Activated T-cell treated with anti-CD3 and anti-CD28 coated beads, Interleukin-2, amount 50 U/mL, for 72 hours (primary cell): ENCODE data around the gene SNRNP200. TPM values are rescaled to one million over a fixed set of nuclear protein-coding genes. Genes with fewer than 3 reads are reported as not detected.
"Not testable (repeated sequence)": the region's sequence is repeated elsewhere in the genome, so short reads cannot be mapped to it uniquely, and the experiment has no call there.

ENCODE experiments used
- ATAC-seq, 2 donors: fragments of 150-1000 bp; cut with Tn5 transposase; replicated peaks in 1 of 2; 2 replicates each; pipeline ENCODE4 v1.10.0; 2021; ENCODE audit warnings: moderate library complexity in 2 of 2, mild to moderate bottlenecking in 1 of 2
- DNase-seq, 2 donors: peaks; one replicate each; pipeline ENCODE4 v3.0.0; 2021 to 2022; ENCODE audit warnings: mixed read lengths in 1 of 2
- H3K27ac Mint-ChIP-seq: one replicate; pipeline ENCODE4 v1.8.0; 2022; ENCODE audit warnings: mild to moderate bottlenecking, moderate library complexity, mixed read lengths
- H3K27me3 Mint-ChIP-seq: one replicate; pipeline ENCODE4 v1.8.0; 2022; ENCODE audit warnings: low read depth, mixed read lengths
- H3K36me3 Mint-ChIP-seq, 2 donors: one replicate each; pipeline ENCODE4 v1.8.0; 2022; ENCODE audit warnings: mixed read lengths in 2 of 2, mild to moderate bottlenecking in 1 of 2; ENCODE audit not compliant: insufficient read depth in 2 of 2
- H3K4me1 Mint-ChIP-seq: one replicate; pipeline ENCODE4 v1.8.0; 2022; ENCODE audit warnings: low read depth, mixed read lengths
- H3K4me3 Mint-ChIP-seq, 2 donors: one replicate each; pipeline ENCODE4 v1.8.0; 2022; ENCODE audit warnings: mild to moderate bottlenecking in 2 of 2, mixed read lengths in 2 of 2, moderate library complexity in 2 of 2
- H3K9me3 Mint-ChIP-seq, 2 donors: one replicate each; pipeline ENCODE4 v1.8.0; 2022; ENCODE audit warnings: mixed read lengths in 2 of 2
- total RNA-seq, 2 donors: library from RNA; stranded (reverse); gene quantifications; one replicate each; pipeline ENCODE4 v1.2.3, GENCODE V29; 2022

Gene SNRNP200
- total RNA-seq, 2 donors from 2014 or later: 188 to 228 TPM

DNA sequence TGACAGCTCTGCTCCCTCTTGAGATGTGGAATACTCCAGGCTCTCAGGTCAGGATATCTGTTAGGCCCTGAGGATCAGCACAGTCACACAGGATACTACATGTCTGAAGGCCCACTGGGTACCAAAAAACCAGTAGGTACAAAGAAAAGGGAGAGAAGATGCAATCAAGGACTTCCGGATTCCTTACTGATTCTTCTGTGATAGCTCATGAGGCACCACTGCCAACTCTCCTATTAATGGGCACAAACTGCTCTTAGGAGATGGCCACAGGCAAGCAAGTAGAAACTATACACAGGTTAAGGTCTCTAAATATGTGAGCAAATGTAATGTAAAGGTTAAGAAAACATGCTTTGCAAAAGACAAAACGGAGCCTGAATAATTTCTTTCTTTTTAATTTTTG lies 43.0 kb downstream of the SNRNP200 start:
- Mint-ChIP-seq H3K4me3 (no peak overlapping the region), H3K27me3 (no peaks in the 10 kb centered on the region), H3K36me3 (peaks cover 2 to 11% of the 10 kb centered on the region in 2 donors), H3K27ac (peak overlapping the region; percentile 48), H3K9me3 (no peaks in the 10 kb centered on the region), H3K4me1 (peaks cover 84% of the 10 kb centered on the region)
- ATAC-seq: no peak
- DNase-seq: no peak

DNA sequence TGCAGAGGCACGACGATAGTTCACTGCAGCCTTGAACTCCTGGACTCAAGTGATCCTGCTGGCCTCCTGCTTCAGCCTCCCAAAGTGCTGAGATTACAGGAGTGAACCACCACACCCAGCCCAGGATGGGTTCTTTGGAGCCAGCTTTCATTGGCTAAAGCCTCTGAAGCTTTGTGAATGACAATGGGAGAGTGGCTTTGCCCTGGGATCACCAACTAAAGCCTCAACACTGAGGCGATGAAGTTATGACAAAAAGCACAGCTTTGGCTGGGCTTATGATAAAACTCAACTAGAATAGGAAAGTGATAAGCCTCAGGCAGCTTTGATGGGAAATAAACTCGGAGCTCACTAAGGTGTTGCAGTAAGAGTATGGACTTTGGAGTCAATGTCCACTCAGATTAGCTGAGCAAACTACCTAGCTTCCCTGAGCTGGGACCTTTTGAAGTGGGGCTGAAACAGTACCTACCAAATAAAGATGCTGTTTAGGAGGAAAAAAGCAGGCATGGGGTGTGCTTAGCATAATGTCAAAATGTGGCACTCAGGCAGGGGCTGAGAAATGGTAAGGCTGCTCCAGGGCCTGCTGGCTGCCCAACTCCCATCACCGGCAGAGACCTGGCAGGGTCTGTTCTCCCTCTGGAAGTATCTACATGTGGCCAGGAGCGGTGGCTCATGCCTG lies 43.9 kb downstream of the SNRNP200 start:
- Mint-ChIP-seq H3K27me3 (no peaks in the 10 kb centered on the region), H3K9me3 (no peaks in the 10 kb centered on the region), H3K27ac (no peak overlapping the region), H3K4me3 (no peak overlapping the region), H3K4me1 (peaks cover 83% of the 10 kb centered on the region), H3K36me3 (peaks cover 1 to 11% of the 10 kb centered on the region in 2 donors)
- DNase-seq: no peak
- ATAC-seq: no peak

DNA sequence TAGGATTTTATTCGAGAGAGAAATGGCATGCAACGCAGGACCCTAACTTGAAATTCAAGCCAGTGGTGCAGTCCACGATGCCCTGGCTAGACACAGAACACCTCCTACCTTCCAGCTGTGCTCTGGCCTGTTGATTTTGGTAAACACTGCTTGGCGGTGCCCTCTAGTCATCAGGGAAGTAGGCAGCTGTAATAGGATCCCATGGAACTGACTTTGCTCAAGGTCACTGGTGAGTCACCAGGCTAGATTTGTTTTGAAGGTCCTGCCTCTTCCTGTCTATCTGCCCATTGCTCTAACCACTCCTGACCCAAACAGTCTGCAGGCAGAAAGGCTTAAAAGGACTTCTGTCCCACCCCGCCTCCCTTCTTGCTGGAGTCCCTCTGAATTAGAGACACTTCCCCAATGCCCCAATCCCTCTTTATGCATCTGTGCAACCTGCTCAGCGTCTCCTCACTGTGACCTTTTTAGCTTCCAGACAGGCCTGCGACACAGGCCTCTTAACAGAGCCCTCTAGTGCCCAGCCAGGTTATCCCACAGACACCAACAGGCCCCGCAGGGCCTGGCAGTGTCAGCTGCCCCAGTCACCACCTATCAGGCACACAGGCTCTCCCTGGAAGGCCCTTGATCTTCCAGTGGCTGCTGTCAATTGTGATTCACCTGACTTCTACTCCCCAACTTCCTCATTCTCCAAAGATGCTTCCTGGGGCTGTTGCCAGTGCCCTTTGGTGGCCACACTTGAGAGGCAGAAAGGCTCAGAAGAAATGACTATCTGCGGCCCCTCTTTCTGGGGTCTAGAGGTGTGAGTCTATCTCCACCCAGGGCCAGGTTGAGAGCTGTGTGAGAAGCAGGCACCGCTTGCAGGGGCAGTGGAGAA lies 44.7 kb downstream of the SNRNP200 start:
- no peaks in the 10 kb centered on the region for H3K9me3 Mint-ChIP-seq
- peak; percentile 33 to 41 for DNase-seq
- H3K4me3 Mint-ChIP-seq: peak overlapping the region; percentile 4 to 54
- H3K36me3 Mint-ChIP-seq: peaks cover 0 to 12% of the 10 kb centered on the region in 2 donors
- H3K27me3 Mint-ChIP-seq: no peaks in the 10 kb centered on the region
- H3K27ac Mint-ChIP-seq: peak overlapping the region; percentile 76
- peak; percentile 56 for ATAC-seq
- H3K4me1 Mint-ChIP-seq: peaks cover 88% of the 10 kb centered on the region

DNA sequence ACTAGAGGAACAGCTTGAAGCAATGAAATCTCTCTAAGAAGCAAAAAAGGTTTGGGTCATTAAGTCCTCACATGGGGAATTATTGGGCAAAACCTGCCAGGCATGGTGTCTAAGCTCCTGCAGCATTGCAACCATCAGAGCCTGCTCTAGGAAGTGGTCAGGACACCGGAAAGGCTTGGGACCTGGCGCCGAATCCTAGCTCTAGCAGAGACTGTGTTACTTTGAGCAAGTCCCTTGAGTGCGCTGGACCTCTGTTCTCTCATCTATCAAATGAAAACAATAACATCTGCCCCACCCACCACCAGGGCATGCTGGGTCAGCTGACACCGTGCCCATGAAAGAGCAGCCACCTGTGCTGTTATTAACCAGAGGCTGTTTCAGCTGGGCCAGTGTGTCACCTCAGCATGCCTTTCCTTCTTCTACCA lies 45.8 kb downstream of the SNRNP200 start:
- Mint-ChIP-seq H3K27ac (peak overlapping the region; percentile 76), H3K27me3 (no peaks in the 10 kb centered on the region), H3K9me3 (no peaks in the 10 kb centered on the region), H3K36me3 (peaks cover 0 to 15% of the 10 kb centered on the region in 2 donors), H3K4me1 (peaks cover 90% of the 10 kb centered on the region), H3K4me3 (no peak overlapping the region)
- no peak for DNase-seq
- ATAC-seq: no peak

DNA sequence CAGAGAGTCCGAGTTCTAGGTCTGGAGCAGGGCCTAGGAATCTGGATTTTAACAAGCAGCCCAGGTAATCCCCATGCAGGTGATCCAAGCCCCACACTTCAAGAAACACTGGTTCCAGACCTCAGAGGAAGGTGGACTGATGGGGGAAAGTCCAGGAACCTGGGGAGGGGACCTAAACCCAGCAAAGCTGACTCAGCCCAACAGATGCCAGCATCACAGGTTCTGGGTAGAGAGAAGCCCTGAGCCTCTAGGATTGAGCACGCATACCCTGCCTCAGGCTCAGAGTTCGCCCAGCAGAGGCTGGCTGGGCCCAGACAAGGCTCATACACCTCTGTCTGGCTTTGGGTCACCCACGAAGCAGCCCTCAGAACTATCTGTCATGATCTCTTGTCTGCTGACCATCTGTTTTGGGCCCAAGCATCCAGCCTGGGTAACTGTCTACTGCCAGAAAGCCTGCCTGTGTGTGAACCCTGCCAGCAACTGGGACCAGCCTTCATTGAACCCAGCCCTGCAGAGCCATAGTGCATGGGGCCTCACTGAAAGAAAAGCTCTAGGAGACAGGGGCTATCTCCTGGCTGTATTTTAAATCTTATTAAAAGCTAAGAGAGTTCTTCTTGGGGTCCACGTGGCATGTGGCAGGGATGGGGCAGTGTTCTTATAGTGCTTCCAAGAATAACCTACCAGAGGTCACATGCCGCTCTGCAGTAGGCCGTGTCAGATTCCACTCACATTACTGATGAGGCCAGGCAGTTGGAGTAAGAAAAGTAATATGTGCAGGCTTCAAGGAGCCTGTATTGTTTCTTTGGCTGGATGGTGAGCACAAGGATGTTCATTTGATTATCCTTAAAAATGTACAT lies 47.0 kb downstream of the SNRNP200 start:
- Mint-ChIP-seq H3K4me1 (peaks cover 79% of the 10 kb centered on the region), H3K36me3 (peaks cover 1 to 15% of the 10 kb centered on the region in 2 donors), H3K27me3 (no peaks in the 10 kb centered on the region), H3K27ac (no peak overlapping the region), H3K4me3 (no peak overlapping the region), H3K9me3 (no peaks in the 10 kb centered on the region)
- ATAC-seq (no peak), DNase-seq (no peak)

DNA sequence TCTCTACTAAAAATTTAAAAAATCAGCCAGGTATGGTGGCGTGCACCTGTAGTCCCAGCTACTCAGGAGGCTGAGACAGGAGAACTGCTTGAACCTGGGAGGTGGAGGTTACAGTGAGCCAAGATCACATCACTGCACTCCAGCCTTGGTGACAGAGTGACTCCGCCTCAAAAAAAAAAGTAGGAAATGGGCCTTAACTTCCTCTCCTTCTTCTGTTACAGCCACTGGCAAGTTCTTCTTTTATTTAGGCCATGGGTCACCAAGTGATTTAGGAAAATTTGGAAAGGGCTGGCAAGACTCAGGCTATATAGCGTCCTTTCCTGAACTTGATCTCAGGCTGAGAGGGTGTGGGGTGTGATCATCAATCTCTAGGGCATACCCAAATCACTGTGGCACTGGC lies 47.6 kb downstream of the SNRNP200 start:
- H3K9me3 Mint-ChIP-seq, ATAC-seq, H3K4me3 Mint-ChIP-seq, H3K27ac Mint-ChIP-seq, H3K27me3 Mint-ChIP-seq, DNase-seq: not testable (repeated sequence)
- Mint-ChIP-seq H3K36me3 (peaks cover 2 to 14% of the 10 kb centered on the region in 2 donors), H3K4me1 (peaks cover 72% of the 10 kb centered on the region)

DNA sequence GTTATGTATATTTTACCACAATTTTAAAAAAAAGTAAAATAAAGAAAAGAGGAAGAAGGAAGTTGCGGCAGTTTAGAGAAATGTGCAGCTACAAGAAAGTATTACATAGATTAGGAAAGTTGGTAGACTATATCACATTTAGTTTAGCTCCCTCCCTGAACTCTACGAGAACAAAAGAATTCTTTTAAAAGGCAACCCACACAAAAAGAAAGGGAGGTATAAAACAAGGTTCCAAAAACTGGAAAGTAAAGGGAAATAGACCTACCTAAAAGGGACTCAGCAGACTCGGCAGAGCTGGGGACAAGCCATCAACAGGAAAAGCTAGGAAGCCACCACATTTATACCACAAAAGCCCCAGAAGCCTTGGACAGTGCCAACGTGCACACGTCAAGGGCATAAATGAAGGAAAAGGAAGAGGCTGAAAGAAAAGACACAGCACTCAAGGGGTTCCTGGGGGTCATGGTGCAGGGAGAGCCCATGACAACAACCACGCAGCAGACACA lies 48.7 kb downstream of the SNRNP200 start:
- Mint-ChIP-seq H3K4me3 (peak overlapping the region; percentile 34 to 61), H3K4me1 (peaks cover 69% of the 10 kb centered on the region), H3K27ac (peak overlapping the region; percentile 86), H3K36me3 (peaks cover 2 to 13% of the 10 kb centered on the region in 2 donors), H3K9me3 (no peaks in the 10 kb centered on the region), H3K27me3 (no peaks in the 10 kb centered on the region)
- DNase-seq (no peak), ATAC-seq (no peak)

DNA sequence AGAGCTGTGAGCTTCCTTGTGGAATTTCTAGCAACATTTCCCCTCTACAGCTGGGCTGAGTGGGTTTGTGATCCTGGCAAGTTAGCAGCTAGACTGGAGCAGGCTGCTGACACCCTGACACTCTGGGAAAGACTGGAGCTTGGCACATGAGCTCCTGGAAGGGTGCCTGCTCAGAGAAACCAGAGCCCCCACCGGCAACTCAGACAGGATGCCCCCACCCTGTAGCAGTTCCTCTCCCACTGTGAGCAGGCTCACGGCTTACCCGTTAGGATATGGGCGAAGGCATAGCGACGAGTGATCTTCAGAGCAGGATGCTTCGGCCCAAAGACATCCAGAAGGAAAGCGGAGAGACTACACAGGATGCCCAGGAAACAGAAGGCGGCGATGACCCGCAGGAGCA lies 50.8 kb downstream of the SNRNP200 start:
- peaks cover 54% of the 10 kb centered on the region for H3K4me1 Mint-ChIP-seq
- H3K27me3 Mint-ChIP-seq: no peaks in the 10 kb centered on the region
- no peak overlapping the region for H3K4me3 Mint-ChIP-seq
- ATAC-seq (no peak), DNase-seq (no peak)
- H3K9me3 Mint-ChIP-seq: no peaks in the 10 kb centered on the region
- H3K36me3 Mint-ChIP-seq: peaks cover 2 to 13% of the 10 kb centered on the region in 2 donors
- H3K27ac Mint-ChIP-seq: no peak overlapping the region

DNA sequence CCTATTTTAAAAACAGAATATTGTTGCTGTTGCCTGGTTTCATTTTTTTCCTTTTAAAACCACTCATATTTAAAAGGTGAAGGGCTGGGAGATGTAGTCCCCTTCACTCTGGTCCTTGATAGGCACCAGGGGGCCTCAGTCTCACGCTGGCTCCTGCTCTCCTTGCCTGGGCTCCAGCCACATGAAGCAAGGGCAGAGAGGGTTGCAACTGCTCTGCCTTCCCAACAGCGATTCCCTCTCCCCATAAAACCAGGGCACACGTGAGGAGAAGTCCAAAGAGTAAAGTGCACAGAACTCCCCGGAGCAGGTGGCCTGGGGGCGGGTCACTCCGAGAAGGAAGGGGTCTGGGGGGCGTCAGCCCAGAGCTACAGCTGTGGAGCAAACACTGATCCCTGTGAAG lies 52.3 kb downstream of the SNRNP200 start:
- Mint-ChIP-seq H3K27ac (no peak overlapping the region), H3K4me3 (no peak overlapping the region), H3K9me3 (no peaks in the 10 kb centered on the region), H3K27me3 (no peaks in the 10 kb centered on the region), H3K4me1 (peaks cover 39% of the 10 kb centered on the region), H3K36me3 (peaks cover 2 to 13% of the 10 kb centered on the region in 2 donors)
- DNase-seq (no peak), ATAC-seq (no peak)

DNA sequence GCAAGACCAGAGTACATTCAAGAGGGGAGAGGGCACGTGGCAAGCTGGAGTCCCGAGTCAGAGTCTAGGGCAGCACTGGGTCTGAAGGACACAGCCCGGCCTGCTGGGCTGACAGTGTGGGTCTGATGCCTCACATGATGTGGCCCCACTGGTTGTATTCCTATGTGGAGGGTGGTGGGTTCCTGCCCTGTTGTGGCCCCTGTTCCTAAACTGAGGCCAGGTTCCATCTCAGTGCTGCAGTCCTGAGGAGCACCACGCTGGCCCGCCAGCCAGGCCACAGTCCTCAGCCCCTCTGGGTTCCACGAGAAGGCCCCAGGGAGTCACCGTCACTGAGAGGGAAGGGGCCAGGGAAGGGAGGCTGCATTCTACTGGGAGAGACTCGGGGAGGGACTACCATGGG lies 52.8 kb downstream of the SNRNP200 start:
- DNase-seq: no peak
- Mint-ChIP-seq H3K9me3 (no peaks in the 10 kb centered on the region), H3K4me3 (no peak overlapping the region), H3K36me3 (peaks cover 2 to 13% of the 10 kb centered on the region in 2 donors), H3K27ac (no peak overlapping the region), H3K4me1 (peaks cover 38% of the 10 kb centered on the region), H3K27me3 (no peaks in the 10 kb centered on the region)
- ATAC-seq: no peak

DNA sequence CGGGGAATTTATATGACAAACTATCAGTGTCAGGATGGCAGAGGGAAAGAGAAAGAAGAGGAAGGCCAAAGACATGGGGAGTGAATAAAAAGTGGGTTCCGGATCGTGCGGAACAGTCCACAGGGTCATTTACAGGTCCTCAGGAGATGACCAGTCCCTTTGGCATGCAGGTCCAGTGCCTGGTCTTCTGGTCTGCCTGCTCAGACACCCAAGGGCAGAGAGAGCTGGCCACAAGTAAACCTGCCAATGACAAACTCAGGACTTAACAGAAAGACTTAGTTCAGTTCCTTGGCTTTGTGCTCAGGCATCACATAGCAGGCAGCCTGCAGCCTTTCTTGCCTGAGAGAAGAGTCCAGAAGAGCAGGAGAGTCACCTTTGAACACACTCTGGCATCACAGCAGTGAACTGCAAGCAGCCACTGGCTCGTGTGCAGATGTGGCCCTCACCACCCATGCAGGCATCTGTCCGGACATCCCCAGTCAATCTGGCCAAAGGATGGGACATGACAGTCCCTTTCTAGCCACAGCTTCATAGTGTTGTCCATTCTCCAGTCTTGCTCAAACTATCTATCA lies 53.5 kb downstream of the SNRNP200 start:
- Mint-ChIP-seq H3K36me3 (peaks cover 2 to 13% of the 10 kb centered on the region in 2 donors), H3K9me3 (no peaks in the 10 kb centered on the region), H3K4me3 (no peak overlapping the region), H3K4me1 (peaks cover 38% of the 10 kb centered on the region), H3K27me3 (no peaks in the 10 kb centered on the region), H3K27ac (peak overlapping the region; percentile 80)
- ATAC-seq (peak in 1 of 2 donors; percentile 41), DNase-seq (no peak)

DNA sequence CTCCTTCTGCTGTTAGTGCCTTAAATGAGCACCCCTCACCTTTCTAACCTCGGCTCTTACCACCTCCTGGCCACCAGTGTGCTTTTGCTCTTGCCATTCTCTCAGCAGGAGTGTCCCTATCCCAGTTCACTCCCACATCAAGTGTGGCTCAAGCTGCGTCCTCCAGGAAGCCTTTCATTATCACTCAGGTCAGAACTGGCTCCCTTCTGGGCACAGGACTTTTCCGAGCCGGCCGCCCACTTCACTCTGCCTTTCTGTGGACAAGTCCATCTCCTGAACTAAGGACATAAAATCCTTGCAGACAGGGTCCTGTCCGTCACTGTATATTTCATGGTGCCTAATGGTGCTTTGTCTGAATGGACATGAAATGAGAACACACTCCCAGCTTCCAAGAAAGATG lies 55.2 kb downstream of the SNRNP200 start:
- H3K4me1 Mint-ChIP-seq: peaks cover 38% of the 10 kb centered on the region
- H3K27ac Mint-ChIP-seq: peak overlapping the region; percentile 29
- H3K36me3 Mint-ChIP-seq: peaks cover 3 to 6% of the 10 kb centered on the region in 2 donors

More for the DNA sequence above, 55.2 kb downstream of the SNRNP200 start:
- DNase-seq: no peak
- Mint-ChIP-seq H3K9me3 (no peaks in the 10 kb centered on the region), H3K4me3 (no peak overlapping the region), H3K27me3 (no peaks in the 10 kb centered on the region)
- ATAC-seq: no peak
